Fibroblast of lung (primary cell): ENCODE results near the gene HECW1. TPM values are rescaled to one million over a fixed set of nuclear protein-coding genes. Genes with fewer than 3 reads are reported as not detected.

Source experiments
- DNase-seq, 2 donors: peaks; one replicate each; pipeline versions ENCODE4 v3.0.0 to v3.0.0-alpha.2; 2010; ENCODE audit warnings: low read depth in 2 of 2
- H2AFZ ChIP-seq: 2 replicates; pipeline ENCODE4 v1.5.1; 2012; ENCODE audit warnings: low read length, control low read depth, inconsistent platforms
- H3K27ac ChIP-seq: 2 replicates; pipeline ENCODE4 v1.5.1; 2011; ENCODE audit warnings: low read length, control low read depth; ENCODE audit not compliant: insufficient read depth
- H3K27me3 ChIP-seq: 2 replicates; pipeline ENCODE4 v1.5.1; 2011; ENCODE audit warnings: mild to moderate bottlenecking, low read length; ENCODE audit not compliant: control insufficient read depth, insufficient read depth
- H3K36me3 ChIP-seq: 2 replicates; pipeline ENCODE4 v1.5.1; 2011; ENCODE audit warnings: low read length; ENCODE audit not compliant: control insufficient read depth, insufficient read depth
- H3K4me1 ChIP-seq: 2 replicates; pipeline ENCODE4 v1.5.1; 2011; ENCODE audit warnings: low read length; ENCODE audit not compliant: control insufficient read depth, insufficient read depth; ENCODE audit errors: extremely low read depth
- H3K4me2 ChIP-seq: 2 replicates; pipeline ENCODE4 v1.5.1; 2011; ENCODE audit warnings: low read length, control low read depth; ENCODE audit not compliant: insufficient read depth; ENCODE audit errors: extremely low read depth
- H3K4me3 ChIP-seq, 4 experiments: fragments of 200-600 bp in 1 of 4; sonication (generic) in 1 of 4; replicated peaks in 1 of 4; 2 replicates each; pipeline ENCODE4 v1.5.1; 2011 to 2016; ENCODE audit warnings: low read length in 4 of 4, low read depth in 3 of 4, mild to moderate bottlenecking in 3 of 4, control low read depth in 2 of 4, inconsistent platforms in 1 of 4, mixed read lengths in 1 of 4; ENCODE audit not compliant: insufficient read depth in 1 of 4; ENCODE audit errors: control extremely low read depth in 1 of 4
- H3K79me2 ChIP-seq: 2 replicates; pipeline ENCODE4 v1.5.1; 2012; ENCODE audit warnings: mild to moderate bottlenecking, low read length, inconsistent platforms; ENCODE audit not compliant: control insufficient read depth, insufficient read depth
- H3K9ac ChIP-seq: 2 replicates; pipeline ENCODE4 v1.5.1; 2011; ENCODE audit warnings: mild to moderate bottlenecking, low read length, control low read depth; ENCODE audit not compliant: insufficient read depth
- H3K9me3 ChIP-seq: 2 replicates; pipeline ENCODE4 v1.5.1; 2012; ENCODE audit warnings: low read depth, low read length; ENCODE audit not compliant: control insufficient read depth, insufficient read depth
- H4K20me1 ChIP-seq: 2 replicates; pipeline ENCODE4 v1.5.1; 2011; ENCODE audit warnings: low read length; ENCODE audit not compliant: control insufficient read depth, insufficient read depth; ENCODE audit errors: extremely low read depth
- EZH2 ChIP-seq: IDR thresholded peaks from 2 replicates; pipeline ENCODE4 v1.5.1; 2012; ENCODE audit warnings: low read length, control low read depth, mild to moderate bottlenecking; ENCODE audit errors: missing control alignments
- polyA plus RNA-seq, 2 donors: library from polyadenylated mRNA; depleted of rRNA in 1 of 2; stranded (reverse) in 1 of 2; unstranded in 1 of 2; fragments of >200 nt; gene quantifications; 2 replicates each; pipeline ENCODE4 v1.2.1, GENCODE V29; 2011 to 2012; ENCODE audit warnings: missing spikeins in 1 of 2
- total RNA-seq: library from RNA; depleted of rRNA; stranded (reverse); fragments of >200 nt; gene quantifications from 2 replicates; pipeline ENCODE4 v1.2.1, GENCODE V29; 2014
- TF ChIP-seq, protein P1 (sequence below), 2 donors: IDR thresholded peaks in 1 of 2; conservative IDR thresholded peaks in 1 of 2; 1 replicate in 1 of 2; 2 replicates in 1 of 2; pipeline ENCODE4 v1.5.1; 2011 to 2012; ENCODE audit warnings: low read length in 2 of 2, control low read depth in 1 of 2, inconsistent platforms in 1 of 2, low read depth in 1 of 2, mild to moderate bottlenecking in 1 of 2

The HECW1 gene
- total and polyA plus RNA-seq, 2 donors (not counting 1 experiment from before 2014, with no cell fraction given): 1.1 to 6.1 TPM

DNA sequence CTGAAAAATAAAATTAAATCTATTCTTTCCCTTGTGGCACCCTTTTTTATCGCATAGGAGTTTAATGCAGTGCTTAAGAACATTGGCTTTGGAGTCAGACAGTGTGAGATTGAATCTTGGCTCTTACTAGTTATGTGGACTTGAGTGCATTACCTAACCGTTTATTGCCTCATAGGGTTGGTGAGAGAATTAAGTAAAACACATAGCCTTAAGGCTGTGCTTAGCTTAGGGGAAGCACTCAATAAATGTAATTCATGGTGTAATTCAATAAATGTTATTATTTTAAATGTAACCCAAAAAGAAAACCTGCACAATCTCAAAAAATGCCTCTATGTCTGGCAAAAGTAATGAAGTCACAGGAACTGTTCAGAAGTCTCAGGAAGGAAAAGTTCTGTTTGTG is 473.1 kb downstream of the HECW1 start:
- Histone ChIP-seq H4K20me1 (peaks cover 7% of the 10 kb centered on the region), H3K27me3 (no peaks in the 10 kb centered on the region), H3K79me2 (peaks cover 76% of the 10 kb centered on the region), H2AFZ (no peak overlapping the region), H3K27ac (no peak overlapping the region), H3K4me1 (no peaks in the 10 kb centered on the region), H3K9me3 (no peaks in the 10 kb centered on the region), H3K36me3 (no peaks in the 10 kb centered on the region), H3K4me3 (peak overlapping the region in 3 of 4 experiments; percentile 37 to 86 (median 86)), H3K9ac (no peak overlapping the region), H3K4me2 (peak overlapping the region; percentile 68)
- no peak for TF ChIP-seq EZH2
- TF ChIP-seq, protein P1, sequence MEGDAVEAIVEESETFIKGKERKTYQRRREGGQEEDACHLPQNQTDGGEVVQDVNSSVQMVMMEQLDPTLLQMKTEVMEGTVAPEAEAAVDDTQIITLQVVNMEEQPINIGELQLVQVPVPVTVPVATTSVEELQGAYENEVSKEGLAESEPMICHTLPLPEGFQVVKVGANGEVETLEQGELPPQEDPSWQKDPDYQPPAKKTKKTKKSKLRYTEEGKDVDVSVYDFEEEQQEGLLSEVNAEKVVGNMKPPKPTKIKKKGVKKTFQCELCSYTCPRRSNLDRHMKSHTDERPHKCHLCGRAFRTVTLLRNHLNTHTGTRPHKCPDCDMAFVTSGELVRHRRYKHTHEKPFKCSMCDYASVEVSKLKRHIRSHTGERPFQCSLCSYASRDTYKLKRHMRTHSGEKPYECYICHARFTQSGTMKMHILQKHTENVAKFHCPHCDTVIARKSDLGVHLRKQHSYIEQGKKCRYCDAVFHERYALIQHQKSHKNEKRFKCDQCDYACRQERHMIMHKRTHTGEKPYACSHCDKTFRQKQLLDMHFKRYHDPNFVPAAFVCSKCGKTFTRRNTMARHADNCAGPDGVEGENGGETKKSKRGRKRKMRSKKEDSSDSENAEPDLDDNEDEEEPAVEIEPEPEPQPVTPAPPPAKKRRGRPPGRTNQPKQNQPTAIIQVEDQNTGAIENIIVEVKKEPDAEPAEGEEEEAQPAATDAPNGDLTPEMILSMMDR (conservative IDR thresholded peaks at IDR 0.05 in 1 of 2, IDR thresholded peaks at IDR 0.05 in 1 of 2; ENCODE audit: low read depth in 1 of 2, low read length in 2 of 2): no peak
- DNase-seq: peak; percentile 85 to 90

DNA sequence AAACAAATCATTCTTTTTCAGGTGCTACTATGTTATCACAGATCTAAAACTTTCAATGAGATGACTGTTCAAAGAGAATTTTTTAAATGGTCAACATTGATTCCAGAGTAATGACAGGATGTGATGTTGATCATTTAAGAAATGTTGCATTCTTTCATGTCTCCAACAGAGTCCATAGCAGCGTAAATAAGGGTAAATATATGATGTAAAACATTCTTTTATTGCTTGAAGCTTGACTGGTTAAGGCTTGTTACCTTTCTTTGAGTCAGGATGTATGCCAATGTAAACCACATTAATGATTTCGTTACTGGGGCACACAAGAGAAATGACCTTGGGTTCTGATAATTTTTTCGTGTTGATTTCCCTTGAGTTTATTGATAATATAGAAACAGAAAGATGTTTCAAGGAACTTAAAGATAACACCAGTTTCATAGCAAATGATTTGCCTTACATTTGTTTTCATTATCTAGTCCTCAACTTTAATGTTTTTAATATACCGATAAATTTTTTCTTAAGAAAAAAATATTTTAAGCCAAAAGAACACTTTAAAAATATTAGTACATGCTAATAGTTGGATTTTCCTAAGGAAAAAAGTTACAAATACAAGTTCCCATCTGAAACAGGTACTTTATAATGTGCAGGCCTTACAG is 473.9 kb downstream of the HECW1 start:
- H3K4me2 ChIP-seq: peak overlapping the region; percentile 68
- H3K27me3 ChIP-seq: no peaks in the 10 kb centered on the region
- TF ChIP-seq, protein P1 (conservative IDR thresholded peaks at IDR 0.05 in 1 of 2, IDR thresholded peaks at IDR 0.05 in 1 of 2; ENCODE audit: low read depth in 1 of 2, low read length in 2 of 2): no peak
- TF ChIP-seq EZH2: no peak
- H3K27ac ChIP-seq: peak overlapping the region; percentile 19
- no peaks in the 10 kb centered on the region for H3K9me3 ChIP-seq
- peak overlapping the region; percentile 2 to 86 (median 62) for H3K4me3 ChIP-seq
- H3K79me2 ChIP-seq: peaks cover 84% of the 10 kb centered on the region
- peaks cover 11% of the 10 kb centered on the region for H4K20me1 ChIP-seq
- peaks cover 5% of the 10 kb centered on the region for H3K4me1 ChIP-seq
- H3K9ac ChIP-seq: no peak overlapping the region
- H3K36me3 ChIP-seq: no peaks in the 10 kb centered on the region
- H2AFZ ChIP-seq: no peak overlapping the region
- peak in 1 of 2 donors; percentile 81 for DNase-seq

DNA sequence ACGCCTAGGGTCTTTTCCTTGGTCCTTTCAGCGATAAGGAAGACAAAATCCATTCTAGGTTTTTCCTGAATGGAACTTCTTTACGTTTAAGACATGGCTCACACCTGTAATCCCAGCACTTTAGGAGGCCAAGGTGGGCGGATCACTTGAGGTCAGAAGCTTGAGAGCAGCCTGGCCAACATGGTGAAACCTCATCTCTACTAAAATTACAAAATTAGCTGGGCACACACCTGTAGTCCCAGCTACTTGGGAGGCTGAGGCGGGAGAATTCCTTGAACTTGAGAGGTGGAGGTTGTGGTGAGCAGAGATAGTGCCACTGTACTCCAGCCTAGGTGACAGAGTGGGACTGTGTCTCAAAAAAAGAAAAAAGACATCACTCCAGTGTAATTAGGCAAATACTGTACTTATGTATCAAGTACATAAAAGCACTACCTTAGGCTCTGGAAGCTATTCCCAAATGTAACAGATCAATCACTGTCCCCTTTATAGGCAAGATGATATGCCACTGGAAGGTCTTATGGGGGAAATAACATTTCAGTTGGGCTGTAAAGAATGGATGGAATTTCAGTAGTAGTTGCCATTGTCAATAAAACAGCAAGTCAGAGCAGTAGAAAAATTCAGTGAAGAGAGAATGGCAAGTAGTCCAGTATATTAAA is 476.2 kb downstream of the HECW1 start:
- Histone ChIP-seq H3K27me3 (no peaks in the 10 kb centered on the region), H3K27ac (no peak overlapping the region), H3K4me1 (peaks cover 6% of the 10 kb centered on the region), H3K79me2 (peaks cover 99% of the 10 kb centered on the region), H3K4me2 (no peak overlapping the region), H3K4me3 (no peak overlapping the region), H3K9ac (no peak overlapping the region), H3K36me3 (no peaks in the 10 kb centered on the region), H2AFZ (no peak overlapping the region), H4K20me1 (peaks cover 14% of the 10 kb centered on the region), H3K9me3 (no peaks in the 10 kb centered on the region)
- peak in 1 of 2 donors; percentile 39 for DNase-seq
- no peak for TF ChIP-seq EZH2
- TF ChIP-seq, protein P1 (conservative IDR thresholded peaks at IDR 0.05 in 1 of 2, IDR thresholded peaks at IDR 0.05 in 1 of 2; ENCODE audit: low read depth in 1 of 2, low read length in 2 of 2): no peak
